Neuronal stem cell (in vitro differentiated cells): Measurements from ENCODE around the gene STK11IP.
A peak's percentile ranks its signal among the peaks of the same experiment; 100 is the strongest.

Experiments
- DNase-seq: peaks from one replicate; pipeline ENCODE4 v3.0.0-alpha.2; 2013; ENCODE audit warnings: low spot score
- H2AFZ ChIP-seq: one replicate; pipeline ENCODE4 v1.6.1; 2013; ENCODE audit warnings: mild to moderate bottlenecking, low read length, inconsistent platforms
- H2AK5ac ChIP-seq: 2 replicates; pipeline ENCODE4 v1.6.1; 2013; ENCODE audit warnings: low read depth, mild to moderate bottlenecking, inconsistent platforms, low read length, moderate library complexity, mixed read lengths
- H2BK120ac ChIP-seq: 2 replicates; pipeline ENCODE4 v1.6.1; 2013; ENCODE audit warnings: low read depth, mild to moderate bottlenecking, inconsistent platforms, low read length, moderate library complexity, mixed read lengths
- H2BK12ac ChIP-seq: one replicate; pipeline ENCODE4 v1.6.1; 2013; ENCODE audit warnings: low read length, inconsistent platforms
- H2BK15ac ChIP-seq: 2 replicates; pipeline ENCODE4 v1.6.1; 2013; ENCODE audit warnings: mild to moderate bottlenecking, low read length, inconsistent platforms, mixed read lengths
- H2BK5ac ChIP-seq: one replicate; pipeline ENCODE4 v1.6.1; 2013; ENCODE audit warnings: inconsistent platforms, mild to moderate bottlenecking, low read length, moderate library complexity
- H3K14ac ChIP-seq: one replicate; pipeline ENCODE4 v1.6.1; 2013; ENCODE audit warnings: low read length, inconsistent platforms
- H3K18ac ChIP-seq: 2 replicates; pipeline ENCODE4 v1.6.1; 2013; ENCODE audit warnings: low read length, inconsistent platforms
- H3K23ac ChIP-seq: 2 replicates; pipeline ENCODE4 v1.6.1; 2013; ENCODE audit warnings: low read depth, mild to moderate bottlenecking, mixed read lengths, low read length, inconsistent platforms; ENCODE audit not compliant: poor library complexity
- H3K27ac ChIP-seq: replicated peaks from 3 replicates; pipeline ENCODE4 v1.5.1; 2013; ENCODE audit warnings: low read length, inconsistent platforms
- H3K27me3 ChIP-seq, 3 experiments: 2 replicates each; pipeline ENCODE4 v1.6.1; 2013; ENCODE audit warnings: low read length in 3 of 3, mild to moderate bottlenecking in 2 of 3, inconsistent platforms in 1 of 3, low read depth in 1 of 3, mixed read lengths in 1 of 3, moderate library complexity in 1 of 3; ENCODE audit not compliant: control insufficient read depth in 3 of 3, insufficient read depth in 3 of 3
- H3K36me3 ChIP-seq, 2 donors: replicated peaks in 1 of 2; 2 replicates each; pipeline ENCODE4 v1.6.1; 2013; ENCODE audit warnings: low read length in 2 of 2; ENCODE audit not compliant: control insufficient read depth in 2 of 2, insufficient read depth in 2 of 2
- H3K4ac ChIP-seq: 2 replicates; pipeline ENCODE4 v1.6.1; 2013; ENCODE audit warnings: inconsistent platforms, mild to moderate bottlenecking, low read length, moderate library complexity
- H3K4me1 ChIP-seq, 2 donors: 1 replicate in 1 of 2; 2 replicates in 1 of 2; pipeline ENCODE4 v1.6.1; 2013; ENCODE audit warnings: low read length in 2 of 2, low read depth in 1 of 2; ENCODE audit not compliant: control insufficient read depth in 2 of 2, insufficient read depth in 1 of 2
- H3K4me2 ChIP-seq: one replicate; pipeline ENCODE4 v1.6.1; 2013; ENCODE audit warnings: mild to moderate bottlenecking, low read length, inconsistent platforms; ENCODE audit not compliant: insufficient read depth, poor library complexity, severe bottlenecking
- H3K4me3 ChIP-seq, 2 donors: 2 replicates each; pipeline ENCODE4 v1.5.1; 2013; ENCODE audit warnings: low read length in 2 of 2, mild to moderate bottlenecking in 2 of 2, inconsistent platforms in 1 of 2, moderate library complexity in 1 of 2
- H3K79me1 ChIP-seq: one replicate; pipeline ENCODE4 v1.6.1; 2013; ENCODE audit warnings: low read depth, mild to moderate bottlenecking, inconsistent platforms, low read length, moderate library complexity
- H3K9ac ChIP-seq: one replicate; pipeline ENCODE4 v1.6.1; 2013; ENCODE audit warnings: mild to moderate bottlenecking, low read depth, low read length, inconsistent platforms; ENCODE audit not compliant: poor library complexity
- H3K9me3 ChIP-seq, 2 donors: replicated peaks in 1 of 2; 2 replicates each; pipeline versions ENCODE3 to v1.6.1; 2013; ENCODE audit warnings: low read length in 2 of 2, mild to moderate bottlenecking in 2 of 2, inconsistent platforms in 1 of 2, low read depth in 1 of 2, mixed read lengths in 1 of 2, moderate library complexity in 1 of 2; ENCODE audit not compliant: control insufficient read depth in 2 of 2, insufficient read depth in 1 of 2
- H4K8ac ChIP-seq: one replicate; pipeline ENCODE4 v1.6.1; 2013; ENCODE audit warnings: low read depth, mild to moderate bottlenecking, inconsistent platforms, low read length, moderate library complexity
- H4K91ac ChIP-seq: one replicate; pipeline ENCODE4 v1.6.1; 2013; ENCODE audit warnings: low read length, low read depth, mild to moderate bottlenecking, inconsistent platforms; ENCODE audit not compliant: poor library complexity
- WGBS, 2 donors: extraction: QIAGEN DNeasy Blood & Tissue Kit; methylation state at CpG; one replicate each; pipeline ENCODE4 v1.1.7; 2013; ENCODE audit warnings: missing lambda C conversion rate in 2 of 2, mixed read lengths in 1 of 2; ENCODE audit not compliant: insufficient read length in 2 of 2, insufficient replicate concordance in 1 of 2; ENCODE audit errors: extremely low coverage in 2 of 2; 5-methylcytosine and 5-hydroxymethylcytosine counted together

Gene STK11IP

GRCh38 chr2:219569635-219570034 is 28.0 kb upstream of the STK11IP start:
- no peak overlapping the region for H3K27ac ChIP-seq
- no peak overlapping the region for H3K23ac ChIP-seq
- peak overlapping the region in 1 of 2 donors; percentile 94 for H3K4me3 ChIP-seq
- H2AFZ ChIP-seq = no peak overlapping the region
- no peak overlapping the region for H2AK5ac ChIP-seq
- no peak overlapping the region for H2BK5ac ChIP-seq
- H3K14ac ChIP-seq = no peak overlapping the region
- H4K8ac ChIP-seq = no peak overlapping the region
- H3K9me3 ChIP-seq = no peaks in the 10 kb centered on the region
- no peak overlapping the region for H4K91ac ChIP-seq
- WGBS, 2 donors = no CpG with 5 or more reads among the region's 6 CpGs
- no peak overlapping the region for H3K18ac ChIP-seq
- peaks cover 0 to 2% (median under 1%) of the 10 kb centered on the region in 3 experiments for H3K27me3 ChIP-seq
- peaks cover 9% of the 10 kb centered on the region for H3K79me1 ChIP-seq
- peaks cover 9 to 11% of the 10 kb centered on the region in 2 donors for H3K4me1 ChIP-seq
- peak overlapping the region; percentile 49 for H2BK15ac ChIP-seq
- no peak overlapping the region for H3K9ac ChIP-seq
- no peak overlapping the region for H2BK12ac ChIP-seq
- H2BK120ac ChIP-seq = no peak overlapping the region
- peaks cover 20 to 54% of the 10 kb centered on the region in 2 donors for H3K36me3 ChIP-seq
- DNase-seq = no peak
- no peak overlapping the region for H3K4ac ChIP-seq
- H3K4me2 ChIP-seq = no peak overlapping the region

- DNase-seq = peak; percentile 39
- no CpG with 5 or more reads among the region's 95 CpGs for WGBS, 2 donors
- peak overlapping the region; percentile 49 for H2BK15ac ChIP-seq
- peaks cover 16 to 46% of the 10 kb centered on the region in 2 donors for H3K36me3 ChIP-seq
- H2AK5ac ChIP-seq = peak overlapping the region; percentile 83
- H3K18ac ChIP-seq = peak overlapping the region; percentile 100
- peak overlapping the region; percentile 98 for H2AFZ ChIP-seq
- H3K4ac ChIP-seq = peak overlapping the region; percentile 94
- H2BK5ac ChIP-seq = peak overlapping the region; percentile 50
- no peak overlapping the region for H3K27ac ChIP-seq
- no peaks in the 10 kb centered on the region for H3K9me3 ChIP-seq
- H4K8ac ChIP-seq = peak overlapping the region; percentile 82
- H2BK120ac ChIP-seq = no peak overlapping the region
- H3K79me1 ChIP-seq = peaks cover 9% of the 10 kb centered on the region
- peaks cover 9 to 11% of the 10 kb centered on the region in 2 donors for H3K4me1 ChIP-seq
- H3K27me3 ChIP-seq = peaks cover 0 to 3% (median 2%) of the 10 kb centered on the region in 3 experiments
- H3K23ac ChIP-seq = peak overlapping the region; percentile 93
- H3K9ac ChIP-seq = peak overlapping the region; percentile 99
- H3K4me3 ChIP-seq = peak overlapping the region; percentile 86 to 94
- H4K91ac ChIP-seq = no peak overlapping the region
- H3K14ac ChIP-seq = peak overlapping the region; percentile 99
- peak overlapping the region; percentile 84 for H2BK12ac ChIP-seq
- peak overlapping the region; percentile 91 for H3K4me2 ChIP-seq
These were observed 27.3 kb upstream of the STK11IP start for GRCh38 chr2:219570194-219570923.

GRCh38 chr2:219570924-219571310 is 26.7 kb upstream of the STK11IP start:
- H3K18ac ChIP-seq = peak overlapping the region; percentile 100
- H3K4me1 ChIP-seq = peaks cover 9 to 11% of the 10 kb centered on the region in 2 donors
- H3K4ac ChIP-seq = peak overlapping the region; percentile 94
- peak overlapping the region; percentile 77 for H2BK15ac ChIP-seq
- H3K9ac ChIP-seq = peak overlapping the region; percentile 99
- peak overlapping the region; percentile 91 for H3K4me2 ChIP-seq
- H2BK120ac ChIP-seq = no peak overlapping the region
- no peak overlapping the region for H4K8ac ChIP-seq
- H3K27me3 ChIP-seq = peaks cover 0 to 3% (median 2%) of the 10 kb centered on the region in 3 experiments
- H3K79me1 ChIP-seq = peaks cover 9% of the 10 kb centered on the region
- peaks cover 16 to 41% of the 10 kb centered on the region in 2 donors for H3K36me3 ChIP-seq
- peak overlapping the region; percentile 99 for H3K14ac ChIP-seq
- peak overlapping the region; percentile 50 for H2BK5ac ChIP-seq
- peak overlapping the region; percentile 56 for H3K27ac ChIP-seq
- H3K23ac ChIP-seq = peak overlapping the region; percentile 93
- H3K4me3 ChIP-seq = peak overlapping the region; percentile 86 to 94
- peak overlapping the region; percentile 58 for H2BK12ac ChIP-seq
- WGBS, 2 donors = no CpG with 5 or more reads among the region's 55 CpGs
- H4K91ac ChIP-seq = peak overlapping the region; percentile 72
- DNase-seq = no peak
- no peaks in the 10 kb centered on the region for H3K9me3 ChIP-seq
- peak overlapping the region; percentile 83 for H2AK5ac ChIP-seq
- peak overlapping the region; percentile 98 for H2AFZ ChIP-seq
